PC-3 (cell line): ENCODE measurements around the gene ABHD11. TPM values are rescaled to one million over a fixed set of nuclear protein-coding genes. Genes with fewer than 3 reads are reported as not detected.

Experiments
- ATAC-seq: fragments of 200-7000 bp; cut with Tn5 transposase; 2 replicates; pipeline ENCODE4 v1.9.1; 2020; ENCODE audit warnings: mild to moderate bottlenecking, moderate library complexity
- BruUV-seq: library from RNA; stranded (reverse); fragments of 400-500 nt; replicated peaks from 2 replicates; lab custom pipeline; 2021; lab: Mats Ljungman, UMichigan
- CTCF ChIA-PET: fragments of 300-600 bp; sonication (Branson Sonifier 250); formaldehyde crosslinking; loops from one replicate; lab custom pipeline; 2022; ENCODE audit warnings: antibody characterized with exemption; lab: Charles Lee
- POLR2A ChIA-PET: fragments of 300-600 bp; sonication (Branson Sonifier 250); formaldehyde crosslinking; loops from one replicate; lab custom pipeline; 2022; ENCODE audit warnings: antibody characterized with exemption; ENCODE audit not compliant: unreplicated experiment; lab: Charles Lee
- DNase-seq: peaks from one replicate; pipeline ENCODE4 v3.0.0-alpha.2; 2015
- H2AFZ ChIP-seq: fragments of 300-600 bp; sonication (generic); 2 replicates; pipeline ENCODE4 v1.6.0; 2016; ENCODE audit warnings: antibody characterized with exemption, low read length
- H3F3A ChIP-seq: fragments of 300-600 bp; sonication (generic); one replicate; pipeline ENCODE4 v1.6.0; 2017; ENCODE audit warnings: antibody characterized with exemption, low read length, control low read depth, mild to moderate bottlenecking; ENCODE audit not compliant: unreplicated experiment
- H3K27ac ChIP-seq: fragments of 300-600 bp; sonication (generic); 2 replicates; pipeline ENCODE4 v1.5.1; 2016; ENCODE audit warnings: mild to moderate bottlenecking, low read length
- H3K27me3 ChIP-seq: fragments of 300-600 bp; sonication (generic); 2 replicates; pipeline ENCODE4 v1.6.1; 2016; ENCODE audit warnings: low read length, mixed read lengths
- H3K36me3 ChIP-seq: fragments of 300-600 bp; sonication (generic); 2 replicates; pipeline ENCODE4 v1.6.1; 2016; ENCODE audit warnings: low read depth, mixed run types, low read length, mixed read lengths
- H3K4me1 ChIP-seq: fragments of 300-600 bp; sonication (generic); 2 replicates; pipeline ENCODE4 v1.5.1; 2016; ENCODE audit warnings: low read length; ENCODE audit not compliant: insufficient read depth
- H3K4me2 ChIP-seq: fragments of 300-600 bp; sonication (generic); 2 replicates; pipeline ENCODE4 v1.6.0; 2016; ENCODE audit warnings: low read length
- H3K4me3 ChIP-seq: fragments of 300-600 bp; sonication (generic); 2 replicates; pipeline ENCODE4 v1.5.1; 2016; ENCODE audit warnings: mild to moderate bottlenecking, low read length, mixed read lengths
- H3K79me2 ChIP-seq: fragments of 300-600 bp; sonication (generic); 2 replicates; pipeline ENCODE4 v1.6.1; 2017; ENCODE audit warnings: low read length, mixed read lengths
- H3K9ac ChIP-seq: fragments of 300-600 bp; sonication (generic); 2 replicates; pipeline ENCODE4 v1.6.0; 2016; ENCODE audit warnings: mild to moderate bottlenecking, low read length
- H3K9me2 ChIP-seq: fragments of 300-600 bp; sonication (generic); replicated peaks from 2 replicates; pipeline ENCODE4 v1.6.1; 2016; ENCODE audit warnings: mixed run types, low read length, mixed read lengths
- H3K9me3 ChIP-seq: fragments of 300-600 bp; sonication (generic); 2 replicates; pipeline ENCODE4 v1.6.1; 2016; ENCODE audit warnings: low read length, mixed read lengths
- H4K20me1 ChIP-seq: fragments of 300-600 bp; sonication (generic); 2 replicates; pipeline ENCODE4 v1.6.1; 2016; ENCODE audit warnings: low read length, mixed read lengths
- EZH2 ChIP-seq: fragments of 300-600 bp; sonication (generic); IDR thresholded peaks from one replicate; pipeline ENCODE4 v1.6.1; 2017; ENCODE audit warnings: antibody characterized with exemption, mild to moderate bottlenecking, low read length; ENCODE audit not compliant: unreplicated experiment
- EZH2phosphoT487 ChIP-seq: fragments of 300-600 bp; sonication (generic); IDR thresholded peaks from 2 replicates; pipeline ENCODE4 v1.6.1; 2018; ENCODE audit warnings: mild to moderate bottlenecking, antibody characterized with exemption, low read length, borderline replicate concordance
- intact Hi-C: fragments of 100-400 bp; cut with micrococcal nuclease; formaldehyde crosslinking; loops from 2 replicates; pipeline ENCODE4 v1.9.0; 2023
- total RNA-seq: library from RNA; depleted of rRNA; stranded (reverse); fragments of >200 nt; gene quantifications from 2 replicates; pipeline ENCODE4 v1.2.3, GENCODE V29; 2014
- TF ChIP-seq, protein P1 (sequence below): fragments of 300-600 bp; sonication (generic); conservative IDR thresholded peaks from 2 replicates; pipeline ENCODE4 v1.5.1; 2017; ENCODE audit warnings: antibody characterized with exemption, low read depth, mild to moderate bottlenecking, low read length

Gene ABHD11
- total RNA-seq, 1 experiment from 2014 or later, result 41.4 TPM

- Histone ChIP-seq H3K4me2 (no peak overlapping the region), H3F3A (peaks cover 19% of the 10 kb centered on the region), H3K4me1 (peaks cover 24% of the 10 kb centered on the region), H3K4me3 (no peak overlapping the region), H3K9me2 (no peaks in the 10 kb centered on the region), H3K36me3 (peaks cover 56% of the 10 kb centered on the region), H3K27me3 (no peaks in the 10 kb centered on the region), H2AFZ (no peak overlapping the region), H3K9me3 (no peaks in the 10 kb centered on the region), H3K79me2 (peaks cover 14% of the 10 kb centered on the region; the same call in 1 of the 2 replicates), H3K9ac (no peak overlapping the region), H4K20me1 (peaks cover 25% of the 10 kb centered on the region), H3K27ac (peak overlapping the region; percentile 16; the same call in 1 of the 2 replicates)
- intact Hi-C loops, result no loop called here
- BruUV-seq, result no TSS peak
- TF ChIP-seq, protein P1, sequence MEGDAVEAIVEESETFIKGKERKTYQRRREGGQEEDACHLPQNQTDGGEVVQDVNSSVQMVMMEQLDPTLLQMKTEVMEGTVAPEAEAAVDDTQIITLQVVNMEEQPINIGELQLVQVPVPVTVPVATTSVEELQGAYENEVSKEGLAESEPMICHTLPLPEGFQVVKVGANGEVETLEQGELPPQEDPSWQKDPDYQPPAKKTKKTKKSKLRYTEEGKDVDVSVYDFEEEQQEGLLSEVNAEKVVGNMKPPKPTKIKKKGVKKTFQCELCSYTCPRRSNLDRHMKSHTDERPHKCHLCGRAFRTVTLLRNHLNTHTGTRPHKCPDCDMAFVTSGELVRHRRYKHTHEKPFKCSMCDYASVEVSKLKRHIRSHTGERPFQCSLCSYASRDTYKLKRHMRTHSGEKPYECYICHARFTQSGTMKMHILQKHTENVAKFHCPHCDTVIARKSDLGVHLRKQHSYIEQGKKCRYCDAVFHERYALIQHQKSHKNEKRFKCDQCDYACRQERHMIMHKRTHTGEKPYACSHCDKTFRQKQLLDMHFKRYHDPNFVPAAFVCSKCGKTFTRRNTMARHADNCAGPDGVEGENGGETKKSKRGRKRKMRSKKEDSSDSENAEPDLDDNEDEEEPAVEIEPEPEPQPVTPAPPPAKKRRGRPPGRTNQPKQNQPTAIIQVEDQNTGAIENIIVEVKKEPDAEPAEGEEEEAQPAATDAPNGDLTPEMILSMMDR, result peak; percentile 55
- TF ChIP-seq EZH2 (no peak), EZH2phosphoT487 (no peak)
- POLR2A ChIA-PET, result no interaction called here
- CTCF ChIA-PET, result interaction anchor here (1.0 kb wide), 1 partner anchor 20 kb away, joined by 5 read pairs; no protein-coding TSS in a partner anchor
- ATAC-seq (no peak), DNase-seq (peak; percentile 52)
Measured at GRCh38 chr7:73701357-73701995, 37.1 kb downstream of the ABHD11 start.

- no peak overlapping the region for H3K27ac ChIP-seq
- H3K4me3 ChIP-seq, result no peak overlapping the region
- DNase-seq (no peak), ATAC-seq (no peak)
- peaks cover 19% of the 10 kb centered on the region for H3F3A ChIP-seq
- no TSS peak for BruUV-seq
- no peak overlapping the region for H3K9ac ChIP-seq
- ChIA-PET POLR2A (no interaction called here), CTCF (interaction anchor here (1.0 kb wide), 1 partner anchor 21 kb away, joined by 5 read pairs; no protein-coding TSS in a partner anchor)
- intact Hi-C loops, result no loop called here
- TF ChIP-seq EZH2phosphoT487, result no peak
- TF ChIP-seq, protein P1, result no peak
- TF ChIP-seq EZH2, result no peak
- H3K9me2 ChIP-seq, result no peaks in the 10 kb centered on the region
- peaks cover 14% of the 10 kb centered on the region; the same call in 1 of the 2 replicates for H3K79me2 ChIP-seq
- no peak overlapping the region for H3K4me2 ChIP-seq
- H3K9me3 ChIP-seq, result no peaks in the 10 kb centered on the region
- H2AFZ ChIP-seq, result no peak overlapping the region
- H3K27me3 ChIP-seq, result no peaks in the 10 kb centered on the region
- H3K4me1 ChIP-seq, result peaks cover 15% of the 10 kb centered on the region
- peaks cover 25% of the 10 kb centered on the region for H4K20me1 ChIP-seq
- peaks cover 61% of the 10 kb centered on the region for H3K36me3 ChIP-seq
Measured at GRCh38 chr7:73700581-73701134, 37.9 kb downstream of the ABHD11 start.

DNA sequence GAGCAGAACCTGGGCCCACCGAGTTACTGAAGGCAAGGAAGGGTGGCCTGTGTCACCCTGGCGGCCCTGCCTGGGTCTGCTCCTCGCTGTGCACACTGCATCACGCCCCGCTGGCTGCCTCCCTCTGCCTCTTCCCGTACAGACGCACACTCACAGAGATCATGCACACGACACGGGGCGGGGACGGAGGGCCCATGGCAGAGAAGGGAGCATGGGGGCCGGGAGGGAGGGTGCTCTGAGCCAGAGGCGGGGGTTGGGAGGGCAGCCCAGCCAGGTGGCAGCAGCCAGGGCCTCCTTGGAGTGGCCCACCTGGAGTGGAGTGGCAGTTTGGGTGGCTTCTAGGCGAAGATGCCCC lies 38.6 kb downstream of the ABHD11 start:
- Histone ChIP-seq H3K36me3 (peaks cover 62% of the 10 kb centered on the region), H3K27me3 (no peaks in the 10 kb centered on the region), H3F3A (peaks cover 19% of the 10 kb centered on the region), H4K20me1 (peaks cover 25% of the 10 kb centered on the region), H3K9me2 (no peaks in the 10 kb centered on the region), H3K4me3 (no peak overlapping the region), H3K9me3 (no peaks in the 10 kb centered on the region), H2AFZ (no peak overlapping the region), H3K9ac (no peak overlapping the region), H3K4me2 (no peak overlapping the region), H3K79me2 (peaks cover 14% of the 10 kb centered on the region; the same call in 1 of the 2 replicates), H3K4me1 (peaks cover 9% of the 10 kb centered on the region), H3K27ac (no peak overlapping the region)
- CTCF ChIA-PET, result no interaction called here
- BruUV-seq, result no TSS peak
- TF ChIP-seq EZH2phosphoT487 (no peak), EZH2 (no peak)
- TF ChIP-seq, protein P1, result no peak
- DNase-seq, result no peak
- ATAC-seq, result no peak
- intact Hi-C loops, result no loop called here
- POLR2A ChIA-PET, result no interaction called here
